Caco-2 (cell line): ENCODE data around the gene ALG5. TPM values are rescaled to one million over a fixed set of nuclear protein-coding genes. Genes with fewer than 3 reads are reported as not detected.

Experiments used
- BruUV-seq: library from RNA; stranded (reverse); fragments of 400-500 nt; replicated peaks from 2 replicates; lab custom pipeline; 2021; lab: Mats Ljungman, UMichigan
- CTCF ChIA-PET: fragments of 300-600 bp; sonication (Branson Sonifier 250); formaldehyde crosslinking; loops from one replicate; lab custom pipeline; 2022; ENCODE audit warnings: antibody characterized with exemption; lab: Charles Lee
- POLR2A ChIA-PET: fragments of 300-600 bp; sonication (Branson Sonifier 250); formaldehyde crosslinking; loops from one replicate; lab custom pipeline; 2022; ENCODE audit warnings: antibody characterized with exemption; lab: Charles Lee
- DNase-seq, 2 experiments: peaks; one replicate each; pipeline versions ENCODE4 v3.0.0 to v3.0.0-alpha.2; 2020 to 2022
- H3K27me3 ChIP-seq: replicated peaks from 2 replicates; pipeline ENCODE4 v1.6.0; 2011; ENCODE audit warnings: low read length; ENCODE audit not compliant: control insufficient read depth, insufficient read depth
- H3K36me3 ChIP-seq: 2 replicates; pipeline ENCODE4 v1.5.1; 2011; ENCODE audit warnings: low read length; ENCODE audit not compliant: control insufficient read depth, insufficient read depth
- H3K4me1 ChIP-seq: fragments of 250-450 bp; sonication (Bioruptor Pico); 2 replicates; pipeline ENCODE4 v1.5.1; 2020; ENCODE audit warnings: mild to moderate bottlenecking
- H3K4me3 ChIP-seq: 2 replicates; pipeline ENCODE4 v1.5.1; 2011; ENCODE audit warnings: low read depth, mild to moderate bottlenecking, control low read depth, low read length
- H3K9me3 ChIP-seq: fragments of 250-450 bp; sonication (Bioruptor Pico); 2 replicates; pipeline ENCODE4 v1.5.1; 2020; ENCODE audit warnings: mild to moderate bottlenecking, moderate library complexity
- H3K27ac Mint-ChIP-seq: one replicate; pipeline ENCODE4 v1.8.0; 2022; ENCODE audit warnings: mixed read lengths; ENCODE audit not compliant: unreplicated experiment
- H3K27me3 Mint-ChIP-seq: one replicate; pipeline ENCODE4 v1.8.0; 2022; ENCODE audit warnings: mixed read lengths; ENCODE audit not compliant: insufficient read depth, unreplicated experiment
- H3K36me3 Mint-ChIP-seq: one replicate; pipeline ENCODE4 v1.8.0; 2022; ENCODE audit warnings: mild to moderate bottlenecking, mixed read lengths; ENCODE audit not compliant: insufficient read depth, unreplicated experiment
- H3K4me1 Mint-ChIP-seq: one replicate; pipeline ENCODE4 v1.8.0; 2022; ENCODE audit warnings: low read depth, mixed read lengths; ENCODE audit not compliant: unreplicated experiment
- H3K4me3 Mint-ChIP-seq: one replicate; pipeline ENCODE4 v1.8.0; 2022; ENCODE audit warnings: mild to moderate bottlenecking, moderate library complexity, mixed read lengths; ENCODE audit not compliant: unreplicated experiment
- H3K9me3 Mint-ChIP-seq: one replicate; pipeline ENCODE4 v1.8.0; 2022; ENCODE audit warnings: mixed read lengths; ENCODE audit not compliant: unreplicated experiment
- intact Hi-C: fragments of 100-400 bp; cut with micrococcal nuclease; formaldehyde crosslinking; loops from one replicate; pipeline ENCODE4 v1.10.0; 2022; ENCODE audit not compliant: unreplicated experiment
- total RNA-seq: library from RNA; stranded (reverse); gene quantifications from 2 replicates; pipeline ENCODE4 v1.2.3, GENCODE V29; 2022
- TF ChIP-seq, protein P1 (sequence below), 2 experiments: fragments of 200-600 bp in 1 of 2; IDR thresholded peaks; 1 replicate in 1 of 2; 2 replicates in 1 of 2; pipeline versions ENCODE4 v1.5.1 to v1.8.0; 2011 to 2022; ENCODE audit warnings: antibody characterized with exemption in 1 of 2, control low read depth in 1 of 2, inconsistent platforms in 1 of 2, low read depth in 1 of 2, low read length in 1 of 2, mild to moderate bottlenecking in 1 of 2, moderate library complexity in 1 of 2; ENCODE audit not compliant: insufficient read depth in 1 of 2, severe bottlenecking in 1 of 2, unreplicated experiment in 1 of 2

The ALG5 gene
- total RNA-seq, 1 experiment from 2014 or later: 62.0 TPM

DNA sequence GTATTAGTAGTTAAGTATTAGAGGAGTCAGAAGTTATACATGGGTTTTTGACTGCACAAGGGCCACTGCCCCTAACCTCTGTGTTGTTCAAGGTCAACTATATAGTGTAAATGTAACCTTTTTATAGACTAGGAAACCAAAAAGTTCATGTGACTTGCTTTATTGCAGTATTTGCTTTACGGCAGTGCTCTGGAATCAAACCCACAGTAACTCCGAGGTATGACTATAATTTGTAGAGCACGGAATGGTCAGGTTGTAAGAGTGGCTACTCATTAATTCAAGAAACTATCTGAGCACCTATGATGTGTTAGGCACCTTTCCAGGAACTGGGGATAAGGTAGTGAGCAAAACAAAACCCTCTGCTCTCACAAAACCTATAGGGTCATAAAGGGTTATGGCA lies 38.1 kb upstream of the ALG5 start:
- ChIA-PET CTCF (no interaction called here), POLR2A (no interaction called here)
- Mint-ChIP-seq H3K27ac (no peak overlapping the region), H3K9me3 (no peaks in the 10 kb centered on the region), H3K36me3 (peaks cover 75% of the 10 kb centered on the region), H3K27me3 (no peaks in the 10 kb centered on the region), H3K4me1 (no peaks in the 10 kb centered on the region), H3K4me3 (no peak overlapping the region)
- Histone ChIP-seq H3K9me3 (no peaks in the 10 kb centered on the region), H3K36me3 (peaks cover 1% of the 10 kb centered on the region; the same call in 1 of the 2 replicates), H3K27me3 (no peaks in the 10 kb centered on the region), H3K4me3 (no peak overlapping the region), H3K4me1 (no peaks in the 10 kb centered on the region)
- TF ChIP-seq, protein P1, sequence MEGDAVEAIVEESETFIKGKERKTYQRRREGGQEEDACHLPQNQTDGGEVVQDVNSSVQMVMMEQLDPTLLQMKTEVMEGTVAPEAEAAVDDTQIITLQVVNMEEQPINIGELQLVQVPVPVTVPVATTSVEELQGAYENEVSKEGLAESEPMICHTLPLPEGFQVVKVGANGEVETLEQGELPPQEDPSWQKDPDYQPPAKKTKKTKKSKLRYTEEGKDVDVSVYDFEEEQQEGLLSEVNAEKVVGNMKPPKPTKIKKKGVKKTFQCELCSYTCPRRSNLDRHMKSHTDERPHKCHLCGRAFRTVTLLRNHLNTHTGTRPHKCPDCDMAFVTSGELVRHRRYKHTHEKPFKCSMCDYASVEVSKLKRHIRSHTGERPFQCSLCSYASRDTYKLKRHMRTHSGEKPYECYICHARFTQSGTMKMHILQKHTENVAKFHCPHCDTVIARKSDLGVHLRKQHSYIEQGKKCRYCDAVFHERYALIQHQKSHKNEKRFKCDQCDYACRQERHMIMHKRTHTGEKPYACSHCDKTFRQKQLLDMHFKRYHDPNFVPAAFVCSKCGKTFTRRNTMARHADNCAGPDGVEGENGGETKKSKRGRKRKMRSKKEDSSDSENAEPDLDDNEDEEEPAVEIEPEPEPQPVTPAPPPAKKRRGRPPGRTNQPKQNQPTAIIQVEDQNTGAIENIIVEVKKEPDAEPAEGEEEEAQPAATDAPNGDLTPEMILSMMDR (IDR thresholded peaks at IDR 0.05; ENCODE audit: insufficient read depth in 1 of 2, low read depth in 1 of 2, low read length in 1 of 2, severe bottlenecking in 1 of 2, unreplicated experiment in 1 of 2): no peak
- BruUV-seq: no TSS peak
- no peak for DNase-seq
- intact Hi-C loops: no loop called here

DNA sequence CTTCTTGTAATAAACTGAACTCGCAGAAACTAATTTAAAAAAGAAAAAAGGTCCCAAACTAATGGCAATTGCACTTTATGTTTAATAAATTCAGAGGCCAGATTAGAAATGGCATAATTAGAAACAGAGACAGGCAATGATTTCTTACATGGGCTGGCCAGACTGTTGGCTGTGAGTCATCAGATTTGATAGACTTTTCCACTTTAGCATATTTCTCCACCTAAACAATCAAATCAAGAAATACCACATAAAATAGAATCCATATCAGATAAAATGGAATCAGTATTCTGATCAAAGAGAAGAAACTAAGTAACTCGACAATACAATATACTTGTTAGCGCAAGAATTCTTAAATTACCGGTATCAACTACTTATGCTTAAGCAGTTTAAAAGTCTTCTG lies 30.5 kb upstream of the ALG5 start:
- H3K36me3 Mint-ChIP-seq: peaks cover 61% of the 10 kb centered on the region
- no peak for DNase-seq

DNA sequence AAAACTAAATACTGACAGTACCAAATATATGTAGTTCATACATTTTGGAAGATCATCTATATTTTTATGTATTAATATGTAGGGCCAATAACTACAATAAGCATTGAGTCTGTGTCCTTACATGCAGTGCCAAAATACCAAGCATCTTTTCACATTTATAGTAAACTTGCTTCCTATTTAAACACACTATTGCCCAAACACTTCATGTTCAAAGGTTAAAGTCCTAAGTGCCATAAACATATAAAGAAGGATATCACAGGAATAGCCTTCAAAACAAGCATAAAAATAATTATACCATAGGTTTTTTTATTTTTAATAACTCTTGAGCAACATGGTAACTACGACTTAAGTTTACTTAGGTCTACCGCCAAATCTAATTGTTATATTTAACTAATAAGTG lies 28.5 kb upstream of the ALG5 start:
- POLR2A ChIA-PET: interaction anchor here (0.6 kb wide), 1 partner anchor 268 kb away, joined by 4 read pairs; no protein-coding TSS in a partner anchor
- no peak overlapping the region for H3K4me3 Mint-ChIP-seq
- H3K4me1 ChIP-seq: no peaks in the 10 kb centered on the region
- DNase-seq: no peak
- intact Hi-C loops: no loop called here
- BruUV-seq: no TSS peak
- no peak overlapping the region for H3K27ac Mint-ChIP-seq
- no peaks in the 10 kb centered on the region for H3K9me3 ChIP-seq
- TF ChIP-seq, protein P1 (IDR thresholded peaks at IDR 0.05; ENCODE audit: insufficient read depth in 1 of 2, low read depth in 1 of 2, low read length in 1 of 2, severe bottlenecking in 1 of 2, unreplicated experiment in 1 of 2): no peak
- no peaks in the 10 kb centered on the region for H3K27me3 ChIP-seq
- H3K27me3 Mint-ChIP-seq: no peaks in the 10 kb centered on the region
- peaks cover 2% of the 10 kb centered on the region; the same call in 1 of the 2 replicates for H3K36me3 ChIP-seq
- H3K4me3 ChIP-seq: no peak overlapping the region
- no peaks in the 10 kb centered on the region for H3K9me3 Mint-ChIP-seq
- peaks cover 59% of the 10 kb centered on the region for H3K36me3 Mint-ChIP-seq
- no peaks in the 10 kb centered on the region for H3K4me1 Mint-ChIP-seq
- CTCF ChIA-PET: no interaction called here

More for the DNA sequence above, 30.5 kb upstream of the ALG5 start:
- Mint-ChIP-seq H3K9me3 (no peaks in the 10 kb centered on the region), H3K4me1 (no peaks in the 10 kb centered on the region), H3K27ac (no peak overlapping the region), H3K27me3 (no peaks in the 10 kb centered on the region), H3K4me3 (no peak overlapping the region)
- H3K4me3 ChIP-seq: no peak overlapping the region
- POLR2A ChIA-PET: no interaction called here
- no peaks in the 10 kb centered on the region; the same call in 1 of the 2 replicates for H3K36me3 ChIP-seq
- no peaks in the 10 kb centered on the region for H3K9me3 ChIP-seq
- no peaks in the 10 kb centered on the region for H3K4me1 ChIP-seq
- TF ChIP-seq, protein P1 (IDR thresholded peaks at IDR 0.05; ENCODE audit: insufficient read depth in 1 of 2, low read depth in 1 of 2, low read length in 1 of 2, severe bottlenecking in 1 of 2, unreplicated experiment in 1 of 2): no peak
- intact Hi-C loops: no loop called here
- no peaks in the 10 kb centered on the region for H3K27me3 ChIP-seq
- CTCF ChIA-PET: no interaction called here
- BruUV-seq: no TSS peak
